ENCODE measurements around the gene GPC1. TPM values are rescaled to one million over a fixed set of nuclear protein-coding genes. Genes with fewer than 3 reads are reported as not detected.

Gene GPC1
- total and polyA plus RNA-seq, 10 donors: 4.1 to 25.0 (median 15.1) TPM

- peaks cover 0 to 17% (median 0%) of the 10 kb centered on the region in 7 donors for H3K27me3 ChIP-seq (replicated peaks in 1 of 7)
- no peaks in the 10 kb centered on the region for H3K36me3 ChIP-seq
- no peak overlapping the region for H3K27ac ChIP-seq
- WGBS, 5 donors: 80 to 100% (median 93%) methylated on average over 1 of the region's 1 CpG
- H3K9me3 ChIP-seq: peaks cover 0 to 51% (median 43%) of the 10 kb centered on the region in 8 donors
- no peak for DNase-seq
- intact Hi-C loops (cut with DNase I; ENCODE audit: low total_unique reads): no loop called here
- TF ChIP-seq, protein P1, sequence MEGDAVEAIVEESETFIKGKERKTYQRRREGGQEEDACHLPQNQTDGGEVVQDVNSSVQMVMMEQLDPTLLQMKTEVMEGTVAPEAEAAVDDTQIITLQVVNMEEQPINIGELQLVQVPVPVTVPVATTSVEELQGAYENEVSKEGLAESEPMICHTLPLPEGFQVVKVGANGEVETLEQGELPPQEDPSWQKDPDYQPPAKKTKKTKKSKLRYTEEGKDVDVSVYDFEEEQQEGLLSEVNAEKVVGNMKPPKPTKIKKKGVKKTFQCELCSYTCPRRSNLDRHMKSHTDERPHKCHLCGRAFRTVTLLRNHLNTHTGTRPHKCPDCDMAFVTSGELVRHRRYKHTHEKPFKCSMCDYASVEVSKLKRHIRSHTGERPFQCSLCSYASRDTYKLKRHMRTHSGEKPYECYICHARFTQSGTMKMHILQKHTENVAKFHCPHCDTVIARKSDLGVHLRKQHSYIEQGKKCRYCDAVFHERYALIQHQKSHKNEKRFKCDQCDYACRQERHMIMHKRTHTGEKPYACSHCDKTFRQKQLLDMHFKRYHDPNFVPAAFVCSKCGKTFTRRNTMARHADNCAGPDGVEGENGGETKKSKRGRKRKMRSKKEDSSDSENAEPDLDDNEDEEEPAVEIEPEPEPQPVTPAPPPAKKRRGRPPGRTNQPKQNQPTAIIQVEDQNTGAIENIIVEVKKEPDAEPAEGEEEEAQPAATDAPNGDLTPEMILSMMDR (IDR thresholded peaks at IDR 0.05 in 8 of 11, conservative IDR thresholded peaks at IDR 0.05 in 3 of 11): no peak
- no peak for TF ChIP-seq POLR2AphosphoS5 (IDR thresholded peaks at IDR 0.05)
- no peak for TF ChIP-seq POLR2A (IDR thresholded peaks at IDR 0.05)
- H3K4me3 ChIP-seq: no peak overlapping the region
- H3K4me1 ChIP-seq: no peaks in the 10 kb centered on the region
Observed at GRCh38 chr2:240418311-240418710, 17.2 kb upstream of the GPC1 start.

DNA sequence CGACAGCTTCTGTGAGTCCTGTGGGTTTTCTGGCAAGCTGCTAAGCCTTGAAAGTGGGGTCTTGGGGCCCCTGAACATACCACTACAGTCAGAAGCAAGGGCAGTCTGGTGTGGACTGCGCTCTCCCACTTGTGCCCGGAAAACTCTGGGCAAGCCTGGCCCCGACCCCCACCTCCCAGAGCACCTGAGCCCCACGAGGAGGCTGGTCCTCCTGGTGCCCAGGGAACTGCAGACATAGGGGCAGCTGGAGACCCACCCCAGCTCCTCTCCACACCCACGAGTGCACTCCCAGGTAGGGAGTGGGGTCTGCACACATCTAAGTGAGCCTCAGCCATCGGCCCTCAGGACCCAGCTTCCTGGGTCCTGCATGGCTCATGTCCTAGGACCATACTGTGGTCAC is 16.2 kb upstream of the GPC1 start:
- intact Hi-C loops (cut with DNase I; ENCODE audit: low total_unique reads): no loop called here
- TF ChIP-seq POLR2AphosphoS5 (IDR thresholded peaks at IDR 0.05) (no peak), POLR2A (IDR thresholded peaks at IDR 0.05) (no peak)
- TF ChIP-seq, protein P1 (IDR thresholded peaks at IDR 0.05 in 8 of 11, conservative IDR thresholded peaks at IDR 0.05 in 3 of 11): no peak
- Histone ChIP-seq H3K4me1 (no peaks in the 10 kb centered on the region), H3K36me3 (no peaks in the 10 kb centered on the region), H3K4me3 (no peak overlapping the region), H3K27me3 (replicated peaks in 1 of 7) (peaks cover 0 to 14% (median 0%) of the 10 kb centered on the region in 7 donors), H3K27ac (no peak overlapping the region), H3K9me3 (peaks cover 0 to 52% (median 43%) of the 10 kb centered on the region in 8 donors)
- DNase-seq: no peak
- 70 to 87% (median 80%) methylated on average over 6 to 7 of the region's 7 CpGs for WGBS, 5 donors

GRCh38 chr2:240419723-240420122 is 15.7 kb upstream of the GPC1 start:
- H3K4me3 ChIP-seq: no peak overlapping the region
- no peaks in the 10 kb centered on the region for H3K4me1 ChIP-seq
- TF ChIP-seq POLR2AphosphoS5 (IDR thresholded peaks at IDR 0.05) (no peak), POLR2A (IDR thresholded peaks at IDR 0.05) (no peak)
- TF ChIP-seq, protein P1 (IDR thresholded peaks at IDR 0.05 in 8 of 11, conservative IDR thresholded peaks at IDR 0.05 in 3 of 11): no peak
- peaks cover 0 to 55% (median 43%) of the 10 kb centered on the region in 8 donors for H3K9me3 ChIP-seq
- H3K36me3 ChIP-seq: no peaks in the 10 kb centered on the region
- peaks cover 0 to 17% (median 0%) of the 10 kb centered on the region in 7 donors for H3K27me3 ChIP-seq (replicated peaks in 1 of 7)
- intact Hi-C loops (cut with DNase I; ENCODE audit: low total_unique reads): no loop called here
- no peak for DNase-seq
- H3K27ac ChIP-seq: no peak overlapping the region
- WGBS, 5 donors: 68 to 80% (median 76%) methylated on average over 2 of the region's 2 CpGs

DNA sequence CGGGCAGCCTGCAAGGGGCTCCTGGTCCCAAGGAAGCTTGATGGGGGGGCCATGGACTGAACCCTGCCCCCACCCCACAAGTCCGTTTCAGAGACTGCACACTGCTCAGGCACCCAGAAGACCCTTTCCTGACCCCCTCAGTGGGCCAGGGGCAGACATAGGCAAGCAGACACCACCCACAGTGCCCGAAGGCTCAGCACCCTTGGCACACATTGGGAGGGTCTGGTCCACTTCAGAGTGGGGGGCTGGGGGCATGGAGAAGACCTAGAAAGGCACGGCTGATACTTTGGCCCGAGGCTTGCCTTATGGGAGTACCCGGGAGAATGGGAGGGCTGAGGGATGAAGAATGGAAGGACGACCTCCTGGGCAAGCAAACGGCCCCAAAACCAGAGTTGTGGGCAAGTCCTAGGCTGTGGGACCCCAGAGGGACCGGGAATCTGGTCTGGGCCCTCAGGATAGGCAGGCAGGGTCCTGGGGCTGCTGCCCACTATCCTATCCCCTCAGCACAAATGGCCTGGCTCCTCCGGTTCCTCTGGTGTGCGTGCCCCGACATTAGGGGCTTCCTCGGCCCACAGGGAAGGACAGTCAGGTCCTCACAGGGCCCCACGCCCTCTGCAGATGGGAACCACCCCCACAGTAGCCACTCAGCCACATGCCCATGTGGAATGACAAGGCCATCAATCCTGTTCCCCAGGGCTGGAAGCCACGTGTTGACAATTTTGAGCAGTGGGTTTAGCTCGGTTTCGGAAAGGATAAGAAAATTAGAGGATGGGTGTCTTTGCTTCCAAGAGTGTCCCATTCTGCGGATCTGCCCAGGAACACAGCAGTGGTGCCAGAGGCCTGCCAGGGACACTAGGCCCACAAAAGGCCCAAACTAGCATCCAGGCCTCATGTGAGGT is 15.0 kb upstream of the GPC1 start:
- Histone ChIP-seq H3K4me1 (no peaks in the 10 kb centered on the region), H3K9me3 (peaks cover 0 to 60% (median 49%) of the 10 kb centered on the region in 8 donors), H3K27ac (no peak overlapping the region), H3K4me3 (no peak overlapping the region), H3K27me3 (replicated peaks in 1 of 7) (peaks cover 0 to 18% (median 0%) of the 10 kb centered on the region in 7 donors), H3K36me3 (no peaks in the 10 kb centered on the region)
- DNase-seq: peak; percentile 62
- WGBS, 5 donors: 80 to 94% (median 87%) methylated on average over 13 to 18 of the region's 18 CpGs
- intact Hi-C loops (cut with DNase I; ENCODE audit: low total_unique reads): no loop called here
- TF ChIP-seq POLR2AphosphoS5 (IDR thresholded peaks at IDR 0.05) (no peak), POLR2A (IDR thresholded peaks at IDR 0.05) (no peak)
- TF ChIP-seq, protein P1 (IDR thresholded peaks at IDR 0.05 in 8 of 11, conservative IDR thresholded peaks at IDR 0.05 in 3 of 11): no peak
